Spleen (tissue), 3 donors: ENCODE results near the gene SHANK2.

Source experiments
- POLR2A ChIP-seq, 3 donors: fragments of 450-650 bp; IDR thresholded peaks; one replicate each; pipeline ENCODE4 v1.5.1; 2017; ENCODE audit warnings: antibody characterized with exemption in 3 of 3, mild to moderate bottlenecking in 1 of 3
- POLR2AphosphoS5 ChIP-seq, 3 donors: sonication (generic); formaldehyde crosslinking; IDR thresholded peaks; one replicate each; pipeline ENCODE4 v1.5.1; 2017; ENCODE audit warnings: antibody characterized with exemption in 3 of 3

DNA sequence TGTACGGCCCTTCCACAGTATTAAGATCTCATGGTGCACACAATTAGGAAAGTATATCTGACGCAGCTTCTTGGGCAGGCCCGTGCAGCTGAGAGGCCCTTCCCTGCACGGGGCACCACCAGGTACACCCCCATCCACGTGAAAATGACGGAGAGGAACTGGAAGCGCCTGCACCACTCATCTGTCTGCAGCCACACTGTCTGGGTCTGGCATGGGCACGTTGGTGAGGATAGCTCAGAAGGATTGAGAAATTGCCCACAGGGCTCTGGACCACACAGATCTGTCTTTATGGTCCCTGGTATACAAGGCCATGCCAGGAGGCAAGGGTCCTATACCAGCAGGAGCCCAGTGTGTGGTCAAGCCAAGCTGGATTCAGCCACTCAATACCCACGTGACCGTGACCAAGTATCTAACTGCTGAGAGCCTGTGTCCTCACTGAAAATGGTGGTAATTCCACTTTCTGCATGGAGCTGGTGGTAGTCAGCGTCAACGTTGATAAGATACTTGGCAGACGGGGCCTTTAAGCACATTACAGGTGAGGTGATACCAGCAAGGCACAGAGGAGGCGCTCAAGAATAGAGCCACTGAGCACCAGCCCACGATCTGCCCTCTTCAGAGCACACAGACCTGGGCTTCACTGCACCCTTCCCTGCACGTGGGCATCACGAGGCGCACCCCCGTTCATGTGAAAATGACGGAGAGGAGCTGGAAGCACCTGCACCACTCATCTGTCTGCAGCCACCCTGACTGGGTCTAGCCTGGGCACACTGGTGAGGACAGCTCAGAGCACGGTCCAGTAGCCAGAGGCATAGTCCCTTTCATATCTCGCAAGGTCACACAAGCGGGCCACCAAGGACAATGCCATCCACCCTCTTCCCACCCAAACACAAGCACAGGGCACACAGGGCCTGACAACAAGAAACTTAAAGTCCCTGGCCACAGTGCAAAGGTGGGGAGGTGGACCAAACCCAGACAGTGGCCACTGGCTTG, 28.4 kb downstream of the SHANK2 start:
- no peak for TF ChIP-seq POLR2A (IDR thresholded peaks at IDR 0.05)
- TF ChIP-seq POLR2AphosphoS5 (IDR thresholded peaks at IDR 0.05) = no peak
